Neural crest cell (in vitro differentiated cells): ENCODE data around the gene MTIF3. TPM values are rescaled to one million over a fixed set of nuclear protein-coding genes. Genes with fewer than 3 reads are reported as not detected.

Experiments used
- DNase-seq: peaks from one replicate; pipeline ENCODE4 v3.0.0; 2021; ENCODE audit warnings: low read depth, mixed read lengths, low spot score
- H3K27ac Mint-ChIP-seq: one replicate; pipeline ENCODE4 v1.8.0; 2021; ENCODE audit warnings: mild to moderate bottlenecking, mixed read lengths; ENCODE audit not compliant: unreplicated experiment
- H3K27me3 Mint-ChIP-seq: 2 replicates; pipeline ENCODE4 v1.8.0; 2021; ENCODE audit warnings: low read depth, mild to moderate bottlenecking, mixed read lengths
- H3K36me3 Mint-ChIP-seq: 2 replicates; pipeline ENCODE4 v1.8.0; 2021; ENCODE audit warnings: low read depth, mild to moderate bottlenecking, mixed read lengths
- H3K4me1 Mint-ChIP-seq: 2 replicates; pipeline ENCODE4 v1.8.0; 2021; ENCODE audit warnings: mixed read lengths
- H3K4me3 Mint-ChIP-seq: one replicate; pipeline ENCODE4 v1.8.0; 2021; ENCODE audit warnings: mild to moderate bottlenecking, mixed read lengths
- H3K9me3 Mint-ChIP-seq: 2 replicates; pipeline ENCODE4 v1.8.0; 2021; ENCODE audit warnings: mixed read lengths
- CTCF ChIP-seq: fragments of 200-600 bp; sonication (generic); conservative IDR thresholded peaks from 2 replicates; pipeline ENCODE4 v1.5.0; 2021; ENCODE audit warnings: antibody characterized with exemption, mild to moderate bottlenecking
- total RNA-seq: library from RNA; stranded (reverse); gene quantifications from 2 replicates; pipeline ENCODE4 v1.2.1, GENCODE V29; 2021

Gene MTIF3
- total RNA-seq, 1 donor from 2014 or later = 48.5 TPM

- Mint-ChIP-seq H3K4me1 (peaks cover 16% of the 10 kb centered on the region), H3K36me3 (no peaks in the 10 kb centered on the region), H3K9me3 (no peaks in the 10 kb centered on the region), H3K27me3 (no peaks in the 10 kb centered on the region), H3K27ac (no peak overlapping the region), H3K4me3 (no peak overlapping the region)
- no peak for TF ChIP-seq CTCF
- no peak for DNase-seq
Observed at GRCh38 chr13:27493981-27494380, 43.6 kb upstream of the MTIF3 start.

GRCh38 chr13:27489456-27489855 is 39.1 kb upstream of the MTIF3 start:
- Mint-ChIP-seq H3K27ac (no peak overlapping the region), H3K9me3 (no peaks in the 10 kb centered on the region), H3K4me3 (no peak overlapping the region), H3K4me1 (peaks cover 3% of the 10 kb centered on the region), H3K27me3 (no peaks in the 10 kb centered on the region), H3K36me3 (no peaks in the 10 kb centered on the region)
- DNase-seq = no peak
- no peak for TF ChIP-seq CTCF

- Mint-ChIP-seq H3K4me3 (no peak overlapping the region), H3K27ac (no peak overlapping the region), H3K27me3 (no peaks in the 10 kb centered on the region), H3K36me3 (no peaks in the 10 kb centered on the region), H3K4me1 (peaks cover 3% of the 10 kb centered on the region), H3K9me3 (no peaks in the 10 kb centered on the region)
- DNase-seq = no peak
- no peak for TF ChIP-seq CTCF
Observed at GRCh38 chr13:27487776-27488175, 37.4 kb upstream of the MTIF3 start.

GRCh38 chr13:27483421-27483820 is 33.1 kb upstream of the MTIF3 start:
- Mint-ChIP-seq H3K36me3 (peaks cover 3% of the 10 kb centered on the region), H3K9me3 (peaks cover 9% of the 10 kb centered on the region), H3K27ac (no peak overlapping the region), H3K27me3 (no peaks in the 10 kb centered on the region), H3K4me3 (no peak overlapping the region), H3K4me1 (no peaks in the 10 kb centered on the region)
- no peak for DNase-seq
- TF ChIP-seq CTCF = no peak

- Mint-ChIP-seq H3K27ac (no peak overlapping the region), H3K27me3 (no peaks in the 10 kb centered on the region), H3K36me3 (peaks cover 3% of the 10 kb centered on the region), H3K4me3 (no peak overlapping the region), H3K9me3 (peaks cover 9% of the 10 kb centered on the region), H3K4me1 (no peaks in the 10 kb centered on the region)
- no peak for TF ChIP-seq CTCF
- no peak for DNase-seq
Observed at GRCh38 chr13:27482983-27483382, 32.6 kb upstream of the MTIF3 start.

GRCh38 chr13:27481766-27482165 is 31.4 kb upstream of the MTIF3 start:
- Mint-ChIP-seq H3K4me1 (peaks cover 8% of the 10 kb centered on the region), H3K4me3 (no peak overlapping the region), H3K9me3 (peaks cover 9% of the 10 kb centered on the region), H3K36me3 (peaks cover 3% of the 10 kb centered on the region), H3K27ac (no peak overlapping the region), H3K27me3 (no peaks in the 10 kb centered on the region)
- DNase-seq = peak; percentile 67
- peak; percentile 82 for TF ChIP-seq CTCF
